NCI-H187 treated with DMSO at 0.1 percent for 48 hours (cell line): ENCODE data around the gene STON2.
"Not testable (repeated sequence)": the region's sequence is repeated elsewhere in the genome, so short reads cannot be mapped to it uniquely, and the experiment has no call there.

Experiments
- DNase-seq: peaks from one replicate; lab custom pipeline; 2025; lab: John Stamatoyannopoulos, UW

STON2 gene

GRCh38 chr14:81265636-81266169 is 134.4 kb downstream of the STON2 start:
- DNase-seq: no peak

GRCh38 chr14:81264671-81265070 is 135.5 kb downstream of the STON2 start:
- no peak for DNase-seq

- DNase-seq: no peak
Observed at GRCh38 chr14:81263777-81264410, 136.2 kb downstream of the STON2 start.

- DNase-seq: no peak
Observed at GRCh38 chr14:81261176-81261575, 138.9 kb downstream of the STON2 start.

GRCh38 chr14:81260732-81261131 is 139.4 kb downstream of the STON2 start:
- no peak for DNase-seq

- DNase-seq: no peak
Observed at GRCh38 chr14:81256289-81256960, 143.7 kb downstream of the STON2 start.

GRCh38 chr14:81252278-81252677 is 147.8 kb downstream of the STON2 start:
- no peak for DNase-seq

GRCh38 chr14:81247271-81247766 is 152.8 kb downstream of the STON2 start:
- DNase-seq: no peak

- DNase-seq: peak; percentile 59
Observed at GRCh38 chr14:81246461-81247270, 153.5 kb downstream of the STON2 start.

GRCh38 chr14:81245771-81246170 is 154.4 kb downstream of the STON2 start:
- no peak for DNase-seq

- not testable (repeated sequence) for DNase-seq
Observed at GRCh38 chr14:81244431-81244830, 155.7 kb downstream of the STON2 start.

GRCh38 chr14:81243499-81243898 is 156.6 kb downstream of the STON2 start:
- DNase-seq: no peak

- not testable (repeated sequence) for DNase-seq
Observed at GRCh38 chr14:81236849-81237248, 163.3 kb downstream of the STON2 start.

GRCh38 chr14:81236138-81236537 is 164.0 kb downstream of the STON2 start:
- DNase-seq: no peak

GRCh38 chr14:81235096-81235495 is 165.0 kb downstream of the STON2 start:
- no peak for DNase-seq

GRCh38 chr14:81234278-81234677 is 165.8 kb downstream of the STON2 start:
- no peak for DNase-seq

- DNase-seq: no peak
Observed at GRCh38 chr14:81233615-81234014, 166.5 kb downstream of the STON2 start.

- no peak for DNase-seq
Observed at GRCh38 chr14:81231540-81231939, 168.6 kb downstream of the STON2 start.

GRCh38 chr14:81224222-81224621 is 175.9 kb downstream of the STON2 start:
- no peak for DNase-seq

GRCh38 chr14:81223788-81224187 is 176.3 kb downstream of the STON2 start:
- not testable (repeated sequence) for DNase-seq

- no peak for DNase-seq
Observed at GRCh38 chr14:81222691-81223090, 177.4 kb downstream of the STON2 start.

- no peak for DNase-seq
Observed at GRCh38 chr14:81222126-81222525, 178.0 kb downstream of the STON2 start.
